Activated T-cell treated with anti-CD3 and anti-CD28 coated beads, Interleukin-2, amount 50 U/mL, for 48 hours (primary cell): Measurements from ENCODE around the gene TAOK1.

ENCODE experiments used
- DNase-seq, 2 experiments: peaks; one replicate each; pipeline ENCODE4 v3.0.0-alpha.2; 2020

Gene TAOK1

GRCh38 chr17:29379084-29379991 is 10.8 kb upstream of the TAOK1 start:
- no peak for DNase-seq

- DNase-seq, result no peak
These were observed 6.5 kb upstream of the TAOK1 start for GRCh38 chr17:29383686-29384085.

GRCh38 chr17:29384901-29385300 is 5.3 kb upstream of the TAOK1 start:
- DNase-seq, result no peak

GRCh38 chr17:29386760-29387159 is 3.4 kb upstream of the TAOK1 start:
- no peak for DNase-seq

- no peak for DNase-seq
These were observed 1.2 kb upstream of the TAOK1 start for GRCh38 chr17:29388937-29389336.

GRCh38 chr17:29390851-29391631 is 878 bp downstream of the TAOK1 start:
- DNase-seq, result peak; percentile 43 to 49

GRCh38 chr17:29393436-29393835 is 3.3 kb downstream of the TAOK1 start:
- DNase-seq, result no peak

GRCh38 chr17:29394761-29395160 is 4.6 kb downstream of the TAOK1 start:
- peak in 1 of 2 experiments; percentile 10 for DNase-seq

GRCh38 chr17:29396066-29396465 is 5.9 kb downstream of the TAOK1 start:
- DNase-seq, result no peak

GRCh38 chr17:29399634-29400033 is 9.5 kb downstream of the TAOK1 start:
- DNase-seq, result no peak

GRCh38 chr17:29400818-29401217 is 10.7 kb downstream of the TAOK1 start:
- DNase-seq, result no peak

- no peak for DNase-seq
These were observed 11.1 kb downstream of the TAOK1 start for GRCh38 chr17:29401258-29401657.

- DNase-seq, result no peak
These were observed 17.7 kb downstream of the TAOK1 start for GRCh38 chr17:29407856-29408255.

- no peak for DNase-seq
These were observed 19.8 kb downstream of the TAOK1 start for GRCh38 chr17:29409963-29410362.

GRCh38 chr17:29412780-29413565 is 22.8 kb downstream of the TAOK1 start:
- no peak for DNase-seq

- no peak for DNase-seq
These were observed 30.0 kb downstream of the TAOK1 start for GRCh38 chr17:29420128-29420527.

GRCh38 chr17:29430275-29430674 is 40.1 kb downstream of the TAOK1 start:
- DNase-seq, result no peak

GRCh38 chr17:29433541-29433940 is 43.4 kb downstream of the TAOK1 start:
- no peak for DNase-seq

- DNase-seq, result no peak
These were observed 44.4 kb downstream of the TAOK1 start for GRCh38 chr17:29434550-29434949.

GRCh38 chr17:29442451-29442850 is 52.3 kb downstream of the TAOK1 start:
- DNase-seq, result no peak

- no peak for DNase-seq
These were observed 53.0 kb downstream of the TAOK1 start for GRCh38 chr17:29443041-29443739.

- DNase-seq, result no peak
These were observed 54.4 kb downstream of the TAOK1 start for GRCh38 chr17:29444589-29444988.

GRCh38 chr17:29445844-29446243 is 55.7 kb downstream of the TAOK1 start:
- no peak for DNase-seq
